Lung (tissue), 12 donors: ENCODE data around the gene STEAP3. TPM values are rescaled to one million over a fixed set of nuclear protein-coding genes. Genes with fewer than 3 reads are reported as not detected.

ENCODE experiments used
- ATAC-seq: fragments of 200-7000 bp; cut with Tn5 transposase; one replicate; pipeline ENCODE4 v1.9.1; 2020; ENCODE audit warnings: moderate number of reproducible peaks; ENCODE audit not compliant: insufficient read depth, low FRiP score
- DNase-seq, 3 donors: peaks; one replicate each; pipeline ENCODE4 v3.0.0-alpha.2; 2013 to 2017
- H3K27ac ChIP-seq, 2 donors: one replicate each; pipeline ENCODE4 v1.5.1; 2013; ENCODE audit warnings: mild to moderate bottlenecking in 2 of 2, moderate library complexity in 2 of 2, control low read depth in 1 of 2, inconsistent platforms in 1 of 2, low read depth in 1 of 2, low read length in 1 of 2
- H3K27me3 ChIP-seq, 3 donors: one replicate each; pipeline ENCODE4 v1.5.1; 2013; ENCODE audit warnings: low read length in 2 of 3; ENCODE audit not compliant: control insufficient read depth in 3 of 3, insufficient read depth in 3 of 3
- H3K36me3 ChIP-seq, 4 donors: one replicate each; pipeline ENCODE4 v1.5.1; 2013; ENCODE audit warnings: low read length in 4 of 4, mild to moderate bottlenecking in 1 of 4, moderate library complexity in 1 of 4; ENCODE audit not compliant: control insufficient read depth in 4 of 4, insufficient read depth in 4 of 4
- H3K4me1 ChIP-seq, 5 donors: one replicate each; pipeline ENCODE4 v1.5.1; 2013; ENCODE audit warnings: low read length in 5 of 5, mild to moderate bottlenecking in 2 of 5, moderate library complexity in 1 of 5; ENCODE audit not compliant: control insufficient read depth in 5 of 5, insufficient read depth in 5 of 5
- H3K4me3 ChIP-seq: one replicate; pipeline ENCODE4 v1.5.1; 2013; ENCODE audit warnings: mild to moderate bottlenecking, control low read depth, moderate library complexity
- H3K9ac ChIP-seq, 2 donors: one replicate each; pipeline ENCODE4 v1.5.1; 2013; ENCODE audit warnings: low read length in 2 of 2, control low read depth in 1 of 2; ENCODE audit not compliant: insufficient read depth in 1 of 2
- H3K9me3 ChIP-seq, 4 donors: one replicate each; pipeline ENCODE4 v1.5.1; 2013; ENCODE audit warnings: low read length in 3 of 4, mild to moderate bottlenecking in 1 of 4, moderate library complexity in 1 of 4; ENCODE audit not compliant: control insufficient read depth in 4 of 4, insufficient read depth in 3 of 4
- CTCF ChIP-seq: IDR thresholded peaks from 2 replicates; pipeline ENCODE4 v1.5.1; 2012; ENCODE audit warnings: mild to moderate bottlenecking; ENCODE audit errors: control extremely low read depth, extremely low read depth
- WGBS, 2 donors: extraction: QIAGEN DNeasy Blood & Tissue Kit; methylation state at CpG; one replicate each; pipeline ENCODE4 v1.1.7; 2013; 5-methylcytosine and 5-hydroxymethylcytosine counted together
- polyA plus RNA-seq, 2 donors: library from polyadenylated mRNA; stranded (reverse); fragments of 200-250 nt; gene quantifications; one replicate each; pipeline ENCODE4 v1.2.1, GENCODE V29; 2013
- total RNA-seq, 2 donors: library from RNA; depleted of rRNA in 1 of 2; stranded (reverse); fragments of >200 nt in 1 of 2; gene quantifications; one replicate each; pipeline ENCODE4 v1.2.1, GENCODE V29; 2014 to 2021
- donor health status: control.
- donor health status: control.
- donor health status: Bipolar disorder and iron deficiency.
- donor health status: healthy.
- donor health status: DM: yes; HTN: yes; CAD: no.

The STEAP3 gene
- total and polyA plus RNA-seq, 4 donors, result 4.3 to 47.8 (median 20.1) TPM

- 82 to 88% methylated on average over 6 of the region's 6 CpGs for WGBS, 2 donors
- Histone ChIP-seq H3K4me3 (no peak overlapping the region), H3K4me1 (peaks cover 0 to 5% (median 0%) of the 10 kb centered on the region in 5 donors), H3K9me3 (no peaks in the 10 kb centered on the region), H3K27me3 (peaks cover 0 to 3% (median 0%) of the 10 kb centered on the region in 3 donors), H3K36me3 (no peaks in the 10 kb centered on the region), H3K27ac (no peak overlapping the region), H3K9ac (no peak overlapping the region)
- no peak for TF ChIP-seq CTCF
- DNase-seq (no peak), ATAC-seq (no peak)
Measured at GRCh38 chr2:119192893-119193292, 30.7 kb upstream of the STEAP3 start.

- Histone ChIP-seq H3K9ac (no peak overlapping the region), H3K27ac (no peak overlapping the region), H3K4me1 (peaks cover 0 to 14% (median 4%) of the 10 kb centered on the region in 5 donors), H3K36me3 (no peaks in the 10 kb centered on the region), H3K4me3 (no peak overlapping the region), H3K9me3 (peaks cover 0 to 2% (median 0%) of the 10 kb centered on the region in 4 donors), H3K27me3 (no peaks in the 10 kb centered on the region)
- ATAC-seq (no peak), DNase-seq (no peak)
- TF ChIP-seq CTCF, result no peak
- 90 to 96% methylated on average over 5 of the region's 5 CpGs for WGBS, 2 donors
Measured at GRCh38 chr2:119195001-119195400, 28.6 kb upstream of the STEAP3 start.

- 40 to 43% methylated on average over 2 of the region's 2 CpGs for WGBS, 2 donors
Measured at GRCh38 chr2:119195887-119196286, 27.7 kb upstream of the STEAP3 start.

More at GRCh38 chr2:119195887-119196286, 27.7 kb upstream of the STEAP3 start:
- Histone ChIP-seq H3K27ac (no peak overlapping the region), H3K9ac (no peak overlapping the region), H3K4me3 (no peak overlapping the region), H3K27me3 (no peaks in the 10 kb centered on the region), H3K36me3 (no peaks in the 10 kb centered on the region), H3K4me1 (peaks cover 0 to 14% (median 4%) of the 10 kb centered on the region in 5 donors), H3K9me3 (peaks cover 0 to 2% (median 0%) of the 10 kb centered on the region in 4 donors)
- ATAC-seq (no peak), DNase-seq (no peak)
- no peak for TF ChIP-seq CTCF
